ENCODE data around the gene GABRG3.

The GABRG3 gene

GRCh38 chr15:26954403-26954802 lies 16.6 kb upstream of the GABRG3 start:
- no peak for DNase-seq (ENCODE audit: low read depth)
- TF ChIP-seq, protein P1, sequence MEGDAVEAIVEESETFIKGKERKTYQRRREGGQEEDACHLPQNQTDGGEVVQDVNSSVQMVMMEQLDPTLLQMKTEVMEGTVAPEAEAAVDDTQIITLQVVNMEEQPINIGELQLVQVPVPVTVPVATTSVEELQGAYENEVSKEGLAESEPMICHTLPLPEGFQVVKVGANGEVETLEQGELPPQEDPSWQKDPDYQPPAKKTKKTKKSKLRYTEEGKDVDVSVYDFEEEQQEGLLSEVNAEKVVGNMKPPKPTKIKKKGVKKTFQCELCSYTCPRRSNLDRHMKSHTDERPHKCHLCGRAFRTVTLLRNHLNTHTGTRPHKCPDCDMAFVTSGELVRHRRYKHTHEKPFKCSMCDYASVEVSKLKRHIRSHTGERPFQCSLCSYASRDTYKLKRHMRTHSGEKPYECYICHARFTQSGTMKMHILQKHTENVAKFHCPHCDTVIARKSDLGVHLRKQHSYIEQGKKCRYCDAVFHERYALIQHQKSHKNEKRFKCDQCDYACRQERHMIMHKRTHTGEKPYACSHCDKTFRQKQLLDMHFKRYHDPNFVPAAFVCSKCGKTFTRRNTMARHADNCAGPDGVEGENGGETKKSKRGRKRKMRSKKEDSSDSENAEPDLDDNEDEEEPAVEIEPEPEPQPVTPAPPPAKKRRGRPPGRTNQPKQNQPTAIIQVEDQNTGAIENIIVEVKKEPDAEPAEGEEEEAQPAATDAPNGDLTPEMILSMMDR (conservative IDR thresholded peaks at IDR 0.05; ENCODE audit: control insufficient read depth, insufficient read depth, low read depth, low read length), result no peak
- no peak overlapping the region for H3K4me3 ChIP-seq (ENCODE audit: control insufficient read depth, low read depth, low read length)

GRCh38 chr15:26967719-26968269 lies 3.2 kb upstream of the GABRG3 start:
- H3K4me3 ChIP-seq (ENCODE audit: control insufficient read depth, low read depth, low read length), result no peak overlapping the region
- TF ChIP-seq, protein P1 (conservative IDR thresholded peaks at IDR 0.05; ENCODE audit: control insufficient read depth, insufficient read depth, low read depth, low read length), result no peak
- DNase-seq (ENCODE audit: low read depth), result no peak

DNA sequence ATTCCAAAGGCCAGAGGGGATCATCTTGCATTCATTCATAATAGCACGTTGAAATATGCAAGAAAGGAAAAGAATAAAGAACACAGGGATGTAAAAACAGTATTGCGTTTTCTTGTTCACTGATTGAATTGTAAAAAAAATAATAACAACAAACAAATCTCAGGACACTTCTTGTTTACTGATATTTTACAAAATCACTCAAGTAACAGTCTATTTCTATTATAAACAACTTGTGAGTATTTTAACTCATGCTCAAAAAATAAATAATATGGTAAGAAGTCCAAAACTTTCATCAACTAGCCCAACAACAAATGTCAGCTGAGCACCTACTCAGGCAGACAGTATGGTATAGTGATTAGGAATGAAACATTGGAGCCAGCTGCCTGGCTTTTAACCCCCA lies 2.2 kb upstream of the GABRG3 start:
- no peak overlapping the region for H3K4me3 ChIP-seq (ENCODE audit: control insufficient read depth, low read depth, low read length)
- DNase-seq (ENCODE audit: low read depth), result no peak
- TF ChIP-seq, protein P1 (conservative IDR thresholded peaks at IDR 0.05; ENCODE audit: control insufficient read depth, insufficient read depth, low read depth, low read length), result no peak

DNA sequence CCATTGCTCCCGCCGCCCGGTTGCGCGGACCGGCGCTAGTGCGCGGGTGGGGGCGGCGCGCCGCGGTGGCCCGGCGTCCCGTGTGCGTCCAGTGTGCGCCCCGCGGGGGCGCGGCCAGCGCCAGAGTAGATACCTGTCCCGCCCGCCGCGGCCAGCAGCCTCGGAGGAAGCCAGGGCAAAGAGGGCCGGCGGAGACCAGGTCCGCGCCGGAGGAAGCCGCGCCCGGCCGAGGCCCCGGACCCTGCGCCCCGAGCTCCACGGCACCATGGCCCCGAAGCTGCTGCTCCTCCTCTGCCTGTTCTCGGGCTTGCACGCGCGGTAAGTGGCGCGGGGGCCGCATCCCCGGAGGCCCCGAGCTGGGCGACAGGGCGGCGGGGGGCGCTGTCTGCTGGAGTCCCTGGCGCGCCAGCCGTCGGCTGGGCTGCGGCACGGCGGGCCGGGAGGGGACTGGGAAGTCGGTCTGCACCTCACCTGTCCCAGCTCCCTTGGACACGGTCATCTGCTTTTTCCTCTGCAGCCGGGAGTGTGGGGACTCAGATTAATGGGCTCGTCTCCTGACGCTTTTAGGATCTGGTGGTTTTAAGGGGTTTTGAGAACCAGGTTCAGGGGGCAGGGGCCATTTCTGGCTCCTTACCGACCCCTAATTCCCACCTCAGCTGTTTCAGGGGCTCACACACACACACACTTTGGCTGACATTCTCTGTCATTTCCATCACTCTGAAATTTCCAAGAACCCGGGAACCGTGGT lies 464 bp downstream of the GABRG3 start:
- no peak for DNase-seq (ENCODE audit: low read depth)
- no peak overlapping the region for H3K4me3 ChIP-seq (ENCODE audit: control insufficient read depth, low read depth, low read length)
- TF ChIP-seq, protein P1 (conservative IDR thresholded peaks at IDR 0.05; ENCODE audit: control insufficient read depth, insufficient read depth, low read depth, low read length), result no peak

DNA sequence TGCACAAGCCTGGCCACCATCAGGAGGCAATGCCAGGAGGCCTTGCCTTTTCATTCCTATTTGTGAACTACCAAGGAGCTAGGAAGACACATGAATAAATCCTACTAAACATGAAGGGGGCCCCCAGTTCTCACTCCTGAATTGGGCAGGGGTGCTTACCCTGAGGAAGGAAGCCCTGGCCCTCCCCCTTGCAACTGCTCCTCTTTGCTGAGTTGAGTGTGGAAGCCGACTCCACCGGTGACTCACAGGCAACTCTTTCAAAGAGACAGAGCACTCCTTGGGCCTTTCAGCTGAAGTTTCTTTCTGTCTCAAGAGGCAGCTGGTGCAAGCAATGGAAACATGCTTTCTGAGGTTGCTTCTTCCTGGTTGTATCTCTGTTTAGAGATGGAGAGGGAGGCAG lies 1.7 kb downstream of the GABRG3 start:
- H3K4me3 ChIP-seq (ENCODE audit: control insufficient read depth, low read depth, low read length), result no peak overlapping the region
- TF ChIP-seq, protein P1 (conservative IDR thresholded peaks at IDR 0.05; ENCODE audit: control insufficient read depth, insufficient read depth, low read depth, low read length), result no peak
- DNase-seq (ENCODE audit: low read depth), result no peak

GRCh38 chr15:26974120-26974780 lies 3.3 kb downstream of the GABRG3 start:
- TF ChIP-seq, protein P1 (conservative IDR thresholded peaks at IDR 0.05; ENCODE audit: control insufficient read depth, insufficient read depth, low read depth, low read length), result peak; percentile 6
- H3K4me3 ChIP-seq (ENCODE audit: control insufficient read depth, low read depth, low read length), result no peak overlapping the region
- DNase-seq (ENCODE audit: low read depth), result peak; percentile 3
